GM18505 (cell line): ENCODE results near the gene GPBP1L1.

Experiments
- ATAC-seq: cut with Tn5 transposase; IDR thresholded peaks from one replicate; pipeline ENCODE4 v1.9.1; 2021; ENCODE audit not compliant: unreplicated experiment
- POLR2A ChIP-seq: IDR thresholded peaks from 4 replicates; pipeline ENCODE4 v1.6.1; 2011; ENCODE audit warnings: borderline replicate concordance; ENCODE audit not compliant: insufficient read depth, insufficient read length; ENCODE audit errors: extremely low read depth

Gene GPBP1L1

DNA sequence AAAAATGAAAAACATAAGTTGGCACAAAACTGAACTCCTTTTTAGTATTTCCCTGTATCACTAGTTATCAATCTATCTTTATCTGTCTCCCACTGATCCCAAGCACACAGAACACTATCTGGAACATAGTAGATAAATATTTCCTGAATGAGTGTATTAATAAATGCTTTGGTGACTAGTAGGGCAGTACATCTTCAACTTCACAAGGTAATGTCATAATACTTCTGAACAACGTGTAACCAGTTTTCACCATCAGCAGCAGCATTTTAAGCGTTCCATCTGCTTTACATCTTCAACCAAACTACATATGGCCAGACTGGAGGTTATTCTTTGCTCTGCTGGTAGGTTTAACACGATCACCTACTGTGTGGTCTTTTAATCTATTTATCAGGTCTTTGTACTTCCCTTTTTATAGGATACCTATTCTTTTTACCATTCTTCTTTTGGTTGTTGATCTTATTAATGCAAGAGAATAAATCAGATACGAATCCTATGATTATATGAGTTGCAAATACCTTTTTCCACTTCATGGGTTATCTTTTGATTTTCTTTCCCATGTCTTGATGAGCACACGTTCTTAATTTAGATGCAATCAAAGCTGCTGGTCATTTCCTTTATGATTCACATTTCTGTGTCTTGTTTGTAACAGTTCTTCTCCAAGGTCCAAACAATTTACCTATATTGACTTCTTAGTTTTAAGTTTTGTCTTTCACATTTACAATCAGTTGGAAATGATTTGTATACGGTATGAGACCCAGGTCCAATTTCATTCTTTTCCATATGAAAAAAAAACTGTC, 16.3 kb downstream of the GPBP1L1 start:
- ATAC-seq = no peak
- no peak for TF ChIP-seq POLR2A

DNA sequence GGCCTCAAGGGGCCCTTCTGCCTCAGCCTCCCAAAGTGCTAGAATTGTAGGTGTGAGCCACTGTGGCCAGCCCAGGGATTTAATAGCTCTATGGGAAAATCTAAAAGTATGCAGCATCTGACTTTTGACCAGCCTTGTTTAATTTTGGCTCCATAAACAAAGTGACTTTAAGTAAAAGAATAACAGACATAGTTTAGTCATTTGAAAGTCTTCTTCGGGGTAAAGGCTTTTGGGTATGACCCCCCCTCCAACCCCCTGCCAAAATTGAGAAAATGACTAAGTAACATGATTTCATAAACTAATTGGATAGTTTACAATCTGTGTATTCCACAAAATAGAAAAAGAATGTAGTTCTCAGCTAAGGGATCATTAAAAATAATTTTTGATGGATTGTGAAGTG, 17.0 kb downstream of the GPBP1L1 start:
- TF ChIP-seq POLR2A = no peak
- ATAC-seq = no peak

GRCh38 chr1:45668526-45668925, 17.8 kb downstream of the GPBP1L1 start:
- ATAC-seq = no peak
- TF ChIP-seq POLR2A = no peak

DNA sequence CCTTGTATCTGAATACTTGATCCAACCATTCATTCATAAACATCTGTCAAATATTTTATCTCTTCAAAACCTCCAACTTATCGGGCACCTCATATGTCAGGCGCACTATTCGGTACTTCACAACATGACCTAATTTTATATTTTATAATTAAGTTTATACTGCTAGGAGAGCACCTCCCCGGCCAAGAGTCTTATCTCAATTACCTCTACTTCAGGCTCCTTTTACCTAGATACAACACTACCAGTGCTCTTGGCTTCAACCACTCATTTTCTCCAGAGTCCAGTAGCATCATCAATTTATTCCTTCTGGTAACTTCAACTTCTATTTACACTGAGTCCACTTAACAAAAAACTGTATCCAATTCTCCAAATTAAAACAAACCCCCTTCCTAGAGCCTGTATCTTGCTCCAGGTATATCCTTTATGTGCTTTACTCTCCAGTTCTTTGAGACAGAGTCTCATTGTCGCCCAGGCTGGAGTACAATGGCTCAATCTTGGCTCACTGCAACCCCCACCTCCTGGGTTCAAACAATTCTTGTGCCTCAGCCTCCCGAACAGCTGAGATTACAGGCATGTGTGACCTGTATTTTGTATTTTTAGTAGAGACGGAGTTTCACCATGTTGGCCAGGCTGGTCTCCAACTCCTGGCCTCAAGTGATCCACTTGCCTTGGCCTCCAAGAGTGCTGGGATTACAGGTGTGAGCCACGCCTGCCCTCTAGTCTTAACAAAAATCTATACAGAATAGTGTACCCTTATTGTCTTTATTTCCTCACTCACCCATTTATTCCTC, 18.8 kb downstream of the GPBP1L1 start:
- TF ChIP-seq POLR2A = no peak
- ATAC-seq = no peak

GRCh38 chr1:45666836-45667235, 19.5 kb downstream of the GPBP1L1 start:
- no peak for TF ChIP-seq POLR2A
- ATAC-seq = no peak

DNA sequence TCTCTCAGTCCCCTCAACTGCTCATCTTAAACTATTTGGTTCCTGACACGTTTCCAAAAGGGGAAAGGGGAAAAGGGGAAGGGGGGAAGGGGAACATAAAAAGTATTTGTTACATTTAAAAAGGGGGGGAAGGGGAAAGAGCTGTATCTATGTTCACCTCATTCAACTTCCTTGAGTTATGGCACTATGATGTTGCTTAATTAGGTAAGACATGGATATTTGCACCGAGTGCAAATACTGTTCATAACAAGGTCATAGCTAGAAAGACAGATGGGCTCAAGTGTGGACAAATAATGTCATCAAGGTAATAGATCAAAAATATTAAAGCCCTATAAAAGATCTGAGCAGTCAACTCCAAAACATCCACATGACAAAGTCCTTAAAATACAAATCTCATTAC, 26.0 kb downstream of the GPBP1L1 start:
- TF ChIP-seq POLR2A = no peak
- no peak for ATAC-seq

DNA sequence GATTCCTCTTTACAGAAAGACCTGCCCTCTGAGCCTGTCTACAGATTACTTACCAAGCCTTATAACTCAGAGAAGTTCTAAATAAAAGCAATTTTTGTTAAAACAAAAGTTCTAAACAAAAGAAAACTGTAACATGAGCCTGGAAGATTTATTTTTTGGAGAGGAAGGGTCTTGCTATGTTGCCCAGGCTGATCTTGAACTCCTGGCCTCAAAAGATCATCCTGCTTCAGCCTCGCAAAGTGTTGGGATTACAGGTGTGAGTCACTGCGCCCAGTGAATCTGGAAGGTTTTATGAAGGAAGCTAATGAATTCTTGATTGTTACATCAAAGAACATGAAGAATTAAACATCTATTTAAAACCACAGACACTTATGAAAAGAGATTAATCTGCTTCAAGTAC, 27.1 kb downstream of the GPBP1L1 start:
- TF ChIP-seq POLR2A = no peak
- ATAC-seq = no peak

- ATAC-seq = no peak
- no peak for TF ChIP-seq POLR2A
Measured at GRCh38 chr1:45658171-45658570, 28.2 kb downstream of the GPBP1L1 start.

DNA sequence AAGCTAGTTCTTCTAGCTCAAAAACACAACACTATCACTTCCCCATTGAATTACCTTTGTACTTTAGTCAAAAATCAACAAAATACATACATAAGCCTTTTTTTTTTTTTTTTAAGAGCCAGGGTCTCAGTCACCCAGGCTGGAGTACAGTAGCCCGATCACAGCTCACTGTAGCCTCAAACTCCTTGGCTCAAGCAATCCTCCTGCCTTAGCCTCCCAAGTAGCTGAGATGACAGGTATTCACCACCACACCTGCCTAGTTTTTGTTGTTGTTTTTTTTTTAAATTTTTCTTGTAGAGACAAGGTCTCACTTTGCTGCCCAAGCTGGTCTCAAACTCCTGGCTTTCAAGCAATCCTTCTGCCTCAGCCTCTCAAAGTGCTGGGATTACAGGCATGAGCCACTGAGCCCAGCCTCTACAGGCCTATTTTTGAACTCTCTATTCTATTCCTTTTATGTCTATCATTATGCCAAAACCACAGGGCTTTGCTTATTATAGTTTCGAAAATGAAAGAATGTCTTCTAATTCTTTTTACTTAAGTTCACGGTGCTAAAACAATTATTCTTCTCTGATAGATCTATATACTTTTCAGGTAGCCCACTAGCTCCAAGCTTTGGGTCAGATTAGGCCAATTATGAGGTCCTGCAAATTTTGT, 29.6 kb downstream of the GPBP1L1 start:
- ATAC-seq = no peak
- TF ChIP-seq POLR2A = no peak

DNA sequence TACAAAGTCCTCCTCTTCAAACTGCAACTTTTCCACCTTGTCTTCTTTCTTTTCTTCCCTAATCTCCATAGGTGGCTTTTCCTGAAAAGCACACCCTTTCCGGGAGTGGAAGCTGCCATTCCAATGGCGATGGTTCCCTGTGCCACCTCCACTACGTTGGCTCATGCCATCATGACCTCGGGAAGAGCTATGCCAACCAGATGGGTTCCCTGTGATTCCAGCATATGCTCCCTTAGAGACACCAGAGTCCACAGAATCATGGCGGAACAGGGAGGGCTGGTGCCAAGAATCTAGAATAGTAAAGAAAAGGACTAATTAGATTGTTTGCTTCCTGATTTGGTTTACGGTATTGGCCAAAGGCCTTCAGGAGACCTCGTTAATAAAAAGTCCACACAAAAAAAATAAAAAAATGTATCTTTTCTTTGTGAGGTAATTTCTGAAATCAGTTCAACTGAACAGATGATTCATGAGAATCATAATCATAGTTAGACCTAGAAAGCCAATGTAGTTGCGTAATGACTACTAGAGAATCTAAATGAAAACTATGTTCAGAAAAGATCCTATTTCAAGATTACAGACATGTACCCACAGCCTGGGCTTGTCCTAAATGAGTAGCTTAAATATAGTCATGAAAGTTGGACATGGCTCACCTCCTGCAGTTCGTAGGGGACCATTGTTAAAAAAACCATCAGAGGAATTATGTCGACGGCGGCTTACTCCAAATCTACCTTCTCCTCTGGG, 31.6 kb downstream of the GPBP1L1 start:
- TF ChIP-seq POLR2A = no peak
- no peak for ATAC-seq

DNA sequence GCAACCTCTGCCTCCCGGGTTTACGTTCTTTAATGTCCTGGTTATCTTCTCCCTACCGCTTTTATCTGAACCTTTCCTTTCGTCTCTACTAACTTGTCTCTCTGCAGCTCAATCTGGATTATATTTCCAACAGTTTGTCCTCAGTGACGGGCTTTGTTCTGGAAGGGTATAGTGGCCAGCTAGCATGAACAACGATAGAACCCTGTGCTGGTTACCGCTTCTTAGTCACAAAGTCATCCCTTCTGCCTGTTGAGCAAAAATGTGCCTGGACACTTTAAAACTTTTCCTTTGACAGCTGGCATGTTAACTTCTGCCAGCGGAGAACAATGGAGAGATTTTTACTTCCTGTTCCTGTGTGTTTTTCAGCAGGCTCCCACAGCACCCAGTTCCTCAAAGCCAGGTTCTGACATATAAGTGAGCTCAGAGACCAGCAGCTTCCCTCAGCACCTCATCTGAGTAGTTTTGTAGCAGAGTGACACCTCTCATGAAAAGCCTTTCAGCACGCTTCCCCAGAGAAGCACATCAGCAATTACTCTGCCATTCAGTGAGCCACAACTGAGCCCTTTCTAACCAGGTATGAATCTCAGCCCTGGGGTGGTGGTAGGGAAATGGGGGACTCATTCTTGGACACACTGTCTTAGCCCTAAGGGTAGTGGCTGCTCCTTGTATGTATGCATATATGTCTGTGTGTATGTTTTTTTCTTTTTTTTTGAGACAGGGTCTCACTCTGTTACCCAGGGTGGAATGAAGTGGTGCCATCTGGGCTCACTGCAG, 38.9 kb downstream of the GPBP1L1 start:
- no peak for TF ChIP-seq POLR2A
- ATAC-seq = no peak

GRCh38 chr1:45644661-45645060, 41.7 kb downstream of the GPBP1L1 start:
- no peak for ATAC-seq
- TF ChIP-seq POLR2A = no peak
